Lower leg skin (tissue), 4 donors: ENCODE results near the gene ZRANB3. TPM values are rescaled to one million over a fixed set of nuclear protein-coding genes. Genes with fewer than 3 reads are reported as not detected.
"Not testable (repeated sequence)": the region's sequence is repeated elsewhere in the genome, so short reads cannot be mapped to it uniquely, and the experiment has no call there.

Experiments
- DNase-seq, 2 donors: peaks; one replicate each; pipeline ENCODE4 v3.0.0-alpha.2; 2019; ENCODE audit warnings: low spot score in 2 of 2
- H3K4me3 ChIP-seq: fragments of 200-600 bp; sonication (generic); 2 replicates; pipeline ENCODE4 v1.5.1; 2017; ENCODE audit warnings: mild to moderate bottlenecking, low read depth; ENCODE audit not compliant: poor library complexity, severe bottlenecking
- POLR2A ChIP-seq, 2 donors: fragments of 450-650 bp; IDR thresholded peaks; one replicate each; pipeline ENCODE4 v1.6.1; 2016 to 2017; ENCODE audit warnings: antibody characterized with exemption in 2 of 2, mild to moderate bottlenecking in 1 of 2, moderate library complexity in 1 of 2
- WGBS, 2 donors: methylation state at CpG; one replicate each; pipeline ENCODE4 v1.1.5; 2018; 5-methylcytosine and 5-hydroxymethylcytosine counted together
- intact Hi-C: fragments of 100-400 bp; cut with DNase I; formaldehyde crosslinking; loops from one replicate; pipeline ENCODE4 v1.15.0; 2023; ENCODE audit warnings: low total_unique reads
- total RNA-seq, 4 donors: library from RNA; depleted of rRNA; stranded (reverse); fragments of >200 nt; gene quantifications; one replicate each; pipeline ENCODE4 v1.1.0, GENCODE V29; 2016
- TF ChIP-seq, protein P1 (sequence below), 3 donors: fragments of 450-650 bp; IDR thresholded peaks; one replicate each; pipeline ENCODE4 v1.5.1; 2016; ENCODE audit warnings: antibody characterized with exemption in 3 of 3, mild to moderate bottlenecking in 3 of 3, moderate library complexity in 2 of 3

ZRANB3 gene
- total RNA-seq, 4 donors from 2014 or later: 2.1 to 8.1 (median 4.1) TPM

DNA sequence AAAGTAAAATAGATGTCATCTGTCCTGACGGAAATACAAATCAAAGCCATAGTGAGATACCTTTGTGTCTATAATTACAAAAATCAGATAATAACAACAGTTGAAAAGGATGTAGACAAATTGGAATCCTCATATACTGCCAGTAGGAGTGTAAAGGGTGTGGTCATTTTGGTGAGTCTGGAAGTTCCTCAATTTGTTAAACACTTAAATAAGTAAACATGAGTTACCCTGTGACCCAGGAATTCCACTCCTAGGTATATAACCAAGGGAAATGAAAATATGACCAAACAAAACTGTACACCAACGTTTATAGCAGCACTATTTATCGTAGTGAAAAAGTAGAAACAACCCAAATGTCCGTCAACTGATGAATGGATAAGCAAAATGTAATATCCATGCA is 24.3 kb upstream of the ZRANB3 start:
- no peak overlapping the region for H3K4me3 ChIP-seq
- no peak for DNase-seq
- intact Hi-C loops: no loop called here
- TF ChIP-seq POLR2A (IDR thresholded peaks at IDR 0.05): no peak
- 73 to 88% methylated on average over 4 of the region's 4 CpGs for WGBS, 2 donors

DNA sequence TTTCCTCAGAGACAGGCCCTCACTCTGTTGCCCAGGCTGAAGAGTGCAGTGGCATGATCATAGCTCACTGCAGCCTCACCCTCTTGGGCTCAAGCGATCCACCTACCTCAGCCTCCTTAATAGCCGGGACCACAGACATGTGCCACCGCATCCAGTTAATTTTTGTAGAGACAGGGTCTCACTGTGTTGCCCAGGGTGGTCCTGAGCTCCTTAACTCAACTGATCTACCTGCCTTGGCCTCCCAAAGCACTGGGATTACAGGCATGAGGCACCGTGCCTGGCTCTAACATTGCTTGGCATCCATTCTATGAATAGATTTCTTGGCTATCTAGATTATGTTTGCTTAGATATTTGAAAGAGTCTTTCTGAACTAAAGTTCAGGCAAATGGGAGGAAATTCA is 21.9 kb upstream of the ZRANB3 start:
- DNase-seq: no peak
- 84 to 90% methylated on average over 4 of the region's 4 CpGs for WGBS, 2 donors
- intact Hi-C loops: no loop called here

DNA sequence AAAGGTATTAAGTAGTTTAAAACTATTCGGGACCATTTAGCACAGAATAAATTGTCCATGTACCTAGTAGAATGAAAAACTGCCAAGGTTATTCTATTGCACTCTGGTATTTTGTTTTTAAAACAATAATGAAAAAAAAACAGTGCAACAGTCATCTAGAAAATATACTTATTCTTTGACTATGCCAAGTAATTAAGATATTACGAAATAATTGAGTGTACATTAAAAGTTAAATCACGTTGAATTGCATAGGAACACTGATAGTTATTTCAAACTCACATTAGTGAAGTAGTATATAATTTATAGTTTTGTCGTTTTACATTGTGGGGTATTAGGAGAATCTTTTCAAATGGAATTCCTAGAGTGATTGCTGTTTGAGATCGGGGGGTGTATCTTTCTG is 20.3 kb upstream of the ZRANB3 start:
- 83 to 87% methylated on average over 5 of the region's 5 CpGs for WGBS, 2 donors
- no peak overlapping the region for H3K4me3 ChIP-seq
- TF ChIP-seq POLR2A (IDR thresholded peaks at IDR 0.05): no peak
- TF ChIP-seq, protein P1, sequence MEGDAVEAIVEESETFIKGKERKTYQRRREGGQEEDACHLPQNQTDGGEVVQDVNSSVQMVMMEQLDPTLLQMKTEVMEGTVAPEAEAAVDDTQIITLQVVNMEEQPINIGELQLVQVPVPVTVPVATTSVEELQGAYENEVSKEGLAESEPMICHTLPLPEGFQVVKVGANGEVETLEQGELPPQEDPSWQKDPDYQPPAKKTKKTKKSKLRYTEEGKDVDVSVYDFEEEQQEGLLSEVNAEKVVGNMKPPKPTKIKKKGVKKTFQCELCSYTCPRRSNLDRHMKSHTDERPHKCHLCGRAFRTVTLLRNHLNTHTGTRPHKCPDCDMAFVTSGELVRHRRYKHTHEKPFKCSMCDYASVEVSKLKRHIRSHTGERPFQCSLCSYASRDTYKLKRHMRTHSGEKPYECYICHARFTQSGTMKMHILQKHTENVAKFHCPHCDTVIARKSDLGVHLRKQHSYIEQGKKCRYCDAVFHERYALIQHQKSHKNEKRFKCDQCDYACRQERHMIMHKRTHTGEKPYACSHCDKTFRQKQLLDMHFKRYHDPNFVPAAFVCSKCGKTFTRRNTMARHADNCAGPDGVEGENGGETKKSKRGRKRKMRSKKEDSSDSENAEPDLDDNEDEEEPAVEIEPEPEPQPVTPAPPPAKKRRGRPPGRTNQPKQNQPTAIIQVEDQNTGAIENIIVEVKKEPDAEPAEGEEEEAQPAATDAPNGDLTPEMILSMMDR (IDR thresholded peaks at IDR 0.05): no peak
- intact Hi-C loops: no loop called here
- DNase-seq: no peak

More for the DNA sequence above, 21.9 kb upstream of the ZRANB3 start:
- no peak for TF ChIP-seq POLR2A (IDR thresholded peaks at IDR 0.05)
- TF ChIP-seq, protein P1 (IDR thresholded peaks at IDR 0.05): no peak
- H3K4me3 ChIP-seq: no peak overlapping the region

DNA sequence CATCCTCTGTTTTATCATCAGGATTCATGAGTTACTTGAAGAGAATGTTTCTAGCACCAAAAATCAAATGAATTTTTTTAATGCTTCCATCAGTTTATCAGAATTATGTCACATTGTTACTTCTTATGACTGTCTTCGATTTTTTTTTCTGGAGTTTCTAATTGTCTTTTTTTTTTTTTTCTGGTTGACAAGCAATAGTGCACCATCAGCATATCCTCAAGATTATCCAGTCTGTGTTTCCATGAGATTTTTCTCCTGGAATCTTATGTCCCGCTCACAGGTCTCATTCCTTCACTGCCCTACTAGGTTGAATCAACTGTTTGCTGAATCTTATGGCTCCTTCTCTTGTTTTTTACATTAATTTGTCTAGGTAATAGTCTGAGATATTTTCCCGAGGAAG is 16.3 kb upstream of the ZRANB3 start:
- intact Hi-C loops: no loop called here
- DNase-seq: no peak
- TF ChIP-seq, protein P1 (IDR thresholded peaks at IDR 0.05): no peak
- no peak for TF ChIP-seq POLR2A (IDR thresholded peaks at IDR 0.05)
- WGBS, 2 donors: 94 to 95% methylated on average over 3 of the region's 3 CpGs
- no peak overlapping the region for H3K4me3 ChIP-seq

DNA sequence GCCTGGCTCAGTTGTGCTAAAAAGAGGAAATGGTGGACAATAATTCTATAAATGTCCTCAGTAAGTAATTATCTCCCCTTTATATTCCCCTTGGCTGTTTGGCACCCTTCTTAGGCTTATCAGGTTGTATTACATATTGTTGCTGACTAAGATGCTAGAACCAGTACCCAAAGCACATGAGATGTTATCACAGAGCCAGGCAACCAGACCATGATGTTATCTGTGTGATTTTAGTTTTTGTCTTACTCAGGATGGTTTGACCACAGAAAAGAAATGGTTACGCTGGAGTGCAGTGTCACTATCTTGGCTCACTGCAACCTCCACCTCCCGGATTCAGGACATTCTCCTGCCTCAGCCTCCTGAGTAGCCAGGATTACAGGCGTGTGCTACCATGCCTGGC is 15.4 kb upstream of the ZRANB3 start:
- TF ChIP-seq, protein P1 (IDR thresholded peaks at IDR 0.05): no peak
- TF ChIP-seq POLR2A (IDR thresholded peaks at IDR 0.05): no peak
- H3K4me3 ChIP-seq: no peak overlapping the region
- intact Hi-C loops: no loop called here
- WGBS, 2 donors: 91 to 92% methylated on average over 3 of the region's 3 CpGs
- DNase-seq: no peak

DNA sequence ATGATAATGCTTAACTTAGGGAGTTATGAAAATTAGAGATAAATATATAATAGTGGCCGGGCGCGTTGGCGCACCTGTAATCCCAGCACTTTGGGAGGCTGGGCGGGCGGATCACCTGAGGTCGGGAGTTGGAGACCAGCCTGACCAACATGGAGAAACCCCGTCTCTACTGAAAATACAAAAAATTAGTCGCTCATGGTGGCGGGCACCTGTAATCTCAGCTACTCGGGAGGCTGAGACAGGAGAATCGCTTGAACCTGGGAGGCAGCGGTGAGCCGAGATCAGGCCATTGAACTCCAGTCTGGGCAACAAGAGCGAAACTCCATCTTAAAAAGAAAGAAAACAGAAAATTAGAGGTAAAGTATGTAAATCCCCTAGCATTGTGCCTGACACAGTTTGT is 2.5 kb upstream of the ZRANB3 start:
- DNase-seq, H3K4me3 ChIP-seq, intact Hi-C loops: not testable (repeated sequence)
- 97% methylated on average over 15 of the region's 15 CpGs for WGBS, 2 donors

DNA sequence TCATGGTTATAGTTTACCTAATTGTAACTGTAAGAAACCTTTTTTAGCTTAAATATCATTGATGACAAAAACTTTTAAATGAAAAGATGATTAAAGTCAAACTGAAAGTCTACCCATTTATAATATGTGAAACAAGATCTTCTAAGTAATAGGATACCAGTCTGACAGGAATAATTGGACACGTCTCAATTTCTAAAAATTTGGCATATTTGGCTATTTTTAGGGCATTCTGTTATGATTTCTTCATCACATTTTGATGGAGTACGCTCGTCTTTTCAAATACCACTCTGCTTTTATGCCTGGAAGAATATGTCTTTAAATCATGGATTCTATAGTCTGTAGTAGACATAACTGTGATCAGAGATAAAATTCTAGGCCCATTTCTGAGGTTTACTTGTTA is 1.6 kb upstream of the ZRANB3 start:
- TF ChIP-seq, protein P1 (IDR thresholded peaks at IDR 0.05): no peak
- no peak for TF ChIP-seq POLR2A (IDR thresholded peaks at IDR 0.05)
- WGBS, 2 donors: 40 to 41% methylated on average over 3 of the region's 3 CpGs
- no peak overlapping the region for H3K4me3 ChIP-seq
- intact Hi-C loops: no loop called here
- DNase-seq: no peak
